ENCODE data around the gene FOXJ1. TPM values are rescaled to one million over a fixed set of nuclear protein-coding genes. Genes with fewer than 3 reads are reported as not detected.

Gene FOXJ1
- total and polyA plus RNA-seq, 2 experiments from 2014 or later, result 1.1 to 1.6 TPM

DNA sequence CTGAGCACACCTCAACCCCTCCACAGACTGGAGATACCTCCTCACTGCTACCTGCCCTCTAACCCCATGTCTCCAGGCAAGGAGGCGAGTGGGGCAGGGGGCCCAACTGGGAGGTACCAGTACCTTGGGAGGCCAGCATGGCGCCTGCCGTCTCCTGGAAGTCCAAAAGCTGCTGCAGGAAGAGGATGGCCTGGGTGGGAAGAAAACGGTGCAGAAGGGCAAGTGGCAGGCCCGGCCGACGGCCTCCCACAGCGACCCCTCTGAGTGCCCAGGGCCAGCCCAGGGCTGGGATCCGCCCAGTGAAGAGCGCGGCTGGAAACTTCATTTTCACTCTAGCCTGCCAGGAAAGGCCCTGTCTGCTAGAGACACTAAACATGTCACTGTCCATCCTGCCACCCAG, 53.5 kb downstream of the FOXJ1 start:
- Histone ChIP-seq H3K36me3 (replicated peaks; ENCODE audit: insufficient read depth, low read depth) (no peaks in the 10 kb centered on the region), H3K9me3 (ENCODE audit: low read depth) (no peaks in the 10 kb centered on the region), H3K27me3 (no peaks in the 10 kb centered on the region), H3K9me2 (replicated peaks; ENCODE audit: insufficient read depth) (no peaks in the 10 kb centered on the region), H3K4me1 (ENCODE audit: insufficient read depth) (no peaks in the 10 kb centered on the region), H3K79me2 (no peaks in the 10 kb centered on the region), H3K4me3 (no peak overlapping the region), H4K20me1 (ENCODE audit: insufficient read depth, poor library complexity, severe bottlenecking) (no peaks in the 10 kb centered on the region), H2AFZ (no peak overlapping the region), H3K4me2 (no peak overlapping the region), H3K27ac (no peak overlapping the region)
- WGBS (ENCODE audit: low lambda C conversion rate, missing lambda C conversion rate), result 91% methylated on average over 11 of the region's 11 CpGs
- no peak for DNase-seq (ENCODE audit: low spot score)
- TF ChIP-seq EZH2 (IDR thresholded peaks at IDR 0.05; ENCODE audit: borderline replicate concordance), result no peak
- TF ChIP-seq, protein P1, sequence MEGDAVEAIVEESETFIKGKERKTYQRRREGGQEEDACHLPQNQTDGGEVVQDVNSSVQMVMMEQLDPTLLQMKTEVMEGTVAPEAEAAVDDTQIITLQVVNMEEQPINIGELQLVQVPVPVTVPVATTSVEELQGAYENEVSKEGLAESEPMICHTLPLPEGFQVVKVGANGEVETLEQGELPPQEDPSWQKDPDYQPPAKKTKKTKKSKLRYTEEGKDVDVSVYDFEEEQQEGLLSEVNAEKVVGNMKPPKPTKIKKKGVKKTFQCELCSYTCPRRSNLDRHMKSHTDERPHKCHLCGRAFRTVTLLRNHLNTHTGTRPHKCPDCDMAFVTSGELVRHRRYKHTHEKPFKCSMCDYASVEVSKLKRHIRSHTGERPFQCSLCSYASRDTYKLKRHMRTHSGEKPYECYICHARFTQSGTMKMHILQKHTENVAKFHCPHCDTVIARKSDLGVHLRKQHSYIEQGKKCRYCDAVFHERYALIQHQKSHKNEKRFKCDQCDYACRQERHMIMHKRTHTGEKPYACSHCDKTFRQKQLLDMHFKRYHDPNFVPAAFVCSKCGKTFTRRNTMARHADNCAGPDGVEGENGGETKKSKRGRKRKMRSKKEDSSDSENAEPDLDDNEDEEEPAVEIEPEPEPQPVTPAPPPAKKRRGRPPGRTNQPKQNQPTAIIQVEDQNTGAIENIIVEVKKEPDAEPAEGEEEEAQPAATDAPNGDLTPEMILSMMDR (IDR thresholded peaks at IDR 0.05; ENCODE audit: poor library complexity), result no peak
- no peak for TF ChIP-seq EZH2phosphoT487 (IDR thresholded peaks at IDR 0.05; ENCODE audit: low read depth, severe bottlenecking, unreplicated experiment)

DNA sequence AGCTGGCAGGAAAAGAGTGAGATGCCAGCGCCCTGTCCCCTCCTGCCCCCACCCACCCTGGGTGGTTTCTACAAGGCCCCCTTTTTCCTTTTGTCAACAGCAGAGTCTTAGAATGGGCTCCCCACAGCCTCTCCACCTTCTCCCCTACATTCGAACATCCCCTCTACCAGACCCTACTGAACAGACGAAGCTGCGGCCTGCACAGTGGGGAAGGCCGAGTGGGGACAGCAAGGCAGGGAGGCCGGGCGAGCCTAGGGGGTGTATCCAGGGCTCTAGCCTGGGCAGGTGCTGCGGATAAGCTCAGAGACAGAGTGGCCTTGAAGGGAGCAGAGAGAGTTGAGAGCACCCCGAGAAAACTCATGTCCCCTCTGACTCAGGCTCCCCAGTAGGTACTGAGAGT, 54.7 kb downstream of the FOXJ1 start:
- Histone ChIP-seq H3K27me3 (no peaks in the 10 kb centered on the region), H2AFZ (no peak overlapping the region), H4K20me1 (ENCODE audit: insufficient read depth, poor library complexity, severe bottlenecking) (no peaks in the 10 kb centered on the region), H3K4me3 (no peak overlapping the region), H3K4me2 (no peak overlapping the region), H3K4me1 (ENCODE audit: insufficient read depth) (no peaks in the 10 kb centered on the region), H3K9me2 (replicated peaks; ENCODE audit: insufficient read depth) (no peaks in the 10 kb centered on the region), H3K79me2 (no peaks in the 10 kb centered on the region), H3K9me3 (ENCODE audit: low read depth) (no peaks in the 10 kb centered on the region), H3K27ac (no peak overlapping the region), H3K36me3 (replicated peaks; ENCODE audit: insufficient read depth, low read depth) (no peaks in the 10 kb centered on the region)
- DNase-seq (ENCODE audit: low spot score), result no peak
- WGBS (ENCODE audit: low lambda C conversion rate, missing lambda C conversion rate), result 98% methylated on average over 8 of the region's 9 CpGs
- TF ChIP-seq EZH2 (IDR thresholded peaks at IDR 0.05; ENCODE audit: borderline replicate concordance) (no peak), EZH2phosphoT487 (IDR thresholded peaks at IDR 0.05; ENCODE audit: low read depth, severe bottlenecking, unreplicated experiment) (no peak)
- TF ChIP-seq, protein P1 (IDR thresholded peaks at IDR 0.05; ENCODE audit: poor library complexity), result no peak

Small RNA genes within 50 kb of the gene (microRNA-seq; reads per million reads assigned to microRNA genes)
- 4.5 reads per million, percentile 5 among the genes with 10 or more reads in this experiment for gene MIR6868

Small RNA genes within 50 kb of the gene (small RNA-seq; reads per million reads assigned to genes)
- 0.28 reads per million for gene MIR6868

Other genes starting within 250 kb of the FOXJ1 start
- 10.9 and 12.5 TPM in 2 replicates for gene TRIM65, start 244.3 kb downstream of the FOXJ1 start, total RNA-seq
- 10.7 and 16.8 TPM in 2 replicates for gene TRIM65, start 244.3 kb downstream of the FOXJ1 start, polyA plus RNA-seq
- gene MRPL38, start 236.4 kb downstream of the FOXJ1 start, total RNA-seq, result 40.4 and 50.2 TPM in 2 replicates
- gene MRPL38, start 236.4 kb downstream of the FOXJ1 start, polyA plus RNA-seq, result 124 and 134 TPM in 2 replicates
- 3.0 and 6.1 TPM in 2 replicates for gene FBF1, start 200.2 kb downstream of the FOXJ1 start, total RNA-seq
- gene FBF1, start 200.2 kb downstream of the FOXJ1 start, polyA plus RNA-seq, result 9.7 and 11.0 TPM in 2 replicates
- 89.5 and 93.6 TPM in 2 replicates for gene ACOX1, start 162.1 kb downstream of the FOXJ1 start, total RNA-seq
- gene ACOX1, start 162.1 kb downstream of the FOXJ1 start, polyA plus RNA-seq, result 35.5 and 36.0 TPM in 2 replicates
- gene TEN1, start 162.0 kb downstream of the FOXJ1 start, total RNA-seq, result 13.3 and 22.8 TPM in 2 replicates
- gene TEN1, start 162.0 kb downstream of the FOXJ1 start, polyA plus RNA-seq, result 29.4 and 29.9 TPM in 2 replicates
- gene CDK3, start 140.4 kb downstream of the FOXJ1 start, total RNA-seq, result 0.88 and 7.8 TPM in 2 replicates
- gene CDK3, start 140.4 kb downstream of the FOXJ1 start, polyA plus RNA-seq, result 10.6 and 16.6 TPM in 2 replicates
- 0.48 and 2.7 TPM in 2 replicates for gene EVPL, start 113.9 kb downstream of the FOXJ1 start, total RNA-seq
- gene EVPL, start 113.9 kb downstream of the FOXJ1 start, polyA plus RNA-seq, result 2.0 and 4.6 TPM in 2 replicates
- gene SRP68, start 68.7 kb downstream of the FOXJ1 start, total RNA-seq, result 41.2 and 44.1 TPM in 2 replicates
- gene SRP68, start 68.7 kb downstream of the FOXJ1 start, polyA plus RNA-seq, result 51.3 and 70.1 TPM in 2 replicates
- 0.60 TPM in 1 of 2 replicates, not detected in the other for gene GALR2, start 66.5 kb downstream of the FOXJ1 start, total RNA-seq
- gene GALR2, start 66.5 kb downstream of the FOXJ1 start, polyA plus RNA-seq, result 0.24 TPM in 1 of 2 replicates, not detected in the other
- 0.08 TPM in 1 of 2 replicates, not detected in the other for gene ZACN, start 62.1 kb downstream of the FOXJ1 start, total RNA-seq
- 21.2 and 24.0 TPM in 2 replicates for gene ZACN, start 62.1 kb downstream of the FOXJ1 start, polyA plus RNA-seq
- gene EXOC7, start 37.5 kb downstream of the FOXJ1 start, total RNA-seq, result 92.9 and 94.7 TPM in 2 replicates
- 95.6 and 111 TPM in 2 replicates for gene EXOC7, start 37.5 kb downstream of the FOXJ1 start, polyA plus RNA-seq
- gene RNF157, start 99.2 kb upstream of the FOXJ1 start, total RNA-seq, result 8.6 and 8.9 TPM in 2 replicates
- gene RNF157, start 99.2 kb upstream of the FOXJ1 start, polyA plus RNA-seq, result 4.8 and 5.0 TPM in 2 replicates
- 10.2 and 10.8 TPM in 2 replicates for gene UBALD2, start 124.1 kb upstream of the FOXJ1 start, total RNA-seq
- 13.1 and 16.4 TPM in 2 replicates for gene UBALD2, start 124.1 kb upstream of the FOXJ1 start, polyA plus RNA-seq
- gene QRICH2, start 167.0 kb upstream of the FOXJ1 start, total RNA-seq, result 2.8 and 3.6 TPM in 2 replicates
- gene QRICH2, start 167.0 kb upstream of the FOXJ1 start, polyA plus RNA-seq, result 2.3 and 2.9 TPM in 2 replicates
- 42.1 and 61.8 TPM in 2 replicates for gene PRPSAP1, start 212.7 kb upstream of the FOXJ1 start, total RNA-seq
- 42.3 and 62.3 TPM in 2 replicates for gene PRPSAP1, start 212.7 kb upstream of the FOXJ1 start, polyA plus RNA-seq
- 3.8 and 5.2 TPM in 2 replicates for gene SPHK1, start 243.4 kb upstream of the FOXJ1 start, total RNA-seq
- 12.1 and 15.2 TPM in 2 replicates for gene SPHK1, start 243.4 kb upstream of the FOXJ1 start, polyA plus RNA-seq